SK-N-SH (cell line): Measurements from ENCODE around the gene HDAC7.

Experiments used
- CTCF ChIP-seq: fragments of 200-600 bp; sonication (generic); IDR thresholded peaks from 2 replicates; pipeline ENCODE4 v1.6.1; 2017; ENCODE audit warnings: antibody characterized with exemption, mild to moderate bottlenecking, moderate library complexity
- EP300 ChIP-seq, 2 experiments: IDR thresholded peaks; 2 replicates each; pipeline versions ENCODE4 v1.4.0 to v1.6.1; 2012; ENCODE audit warnings: borderline replicate concordance in 1 of 2, low read depth in 1 of 2, low read length in 1 of 2
- EZH2phosphoT487 ChIP-seq: fragments of 200-600 bp; sonication (generic); IDR thresholded peaks from 2 replicates; pipeline ENCODE4 v1.6.1; 2017; ENCODE audit warnings: low read depth, mixed run types, mild to moderate bottlenecking, antibody characterized with exemption, moderate library complexity, borderline replicate concordance
- MAX ChIP-seq: IDR thresholded peaks from 2 replicates; pipeline ENCODE4 v1.4.0; 2012; ENCODE audit warnings: low read depth
- MXI1 ChIP-seq: IDR thresholded peaks from 2 replicates; pipeline ENCODE4 v1.6.1; 2012; ENCODE audit warnings: mild to moderate bottlenecking, low read depth, low read length, improper control_type of control experiment
- NFIC ChIP-seq: IDR thresholded peaks from 2 replicates; pipeline ENCODE4 v1.4.0; 2012; ENCODE audit warnings: borderline replicate concordance
- PBX3 ChIP-seq: IDR thresholded peaks from 2 replicates; pipeline ENCODE4; 2012
- POLR2AphosphoS5 ChIP-seq: IDR thresholded peaks from 2 replicates; pipeline ENCODE4 v1.6.1; 2012; ENCODE audit warnings: low read depth, low read length
- RCOR1 ChIP-seq: fragments of 150-350 bp; IDR thresholded peaks from 2 replicates; pipeline ENCODE4 v1.6.1; 2017; ENCODE audit warnings: antibody characterized with exemption, low read length
- REST ChIP-seq: IDR thresholded peaks from 2 replicates; pipeline ENCODE4 v1.6.1; 2012; ENCODE audit warnings: mild to moderate bottlenecking, low read depth, low read length, moderate library complexity
- SMC3 ChIP-seq: IDR thresholded peaks from 2 replicates; pipeline ENCODE4 v1.6.1; 2012; ENCODE audit warnings: low read depth, low read length, improper control_type of control experiment
- TAF1 ChIP-seq: IDR thresholded peaks from 2 replicates; pipeline ENCODE4 v1.6.1; 2012; ENCODE audit warnings: low read depth, mild to moderate bottlenecking, low read length, moderate library complexity, borderline replicate concordance
- ZBTB33 ChIP-seq: IDR thresholded peaks from 2 replicates; pipeline ENCODE4 v1.4.0; 2012; ENCODE audit warnings: low read depth, borderline replicate concordance

- TF ChIP-seq EP300 (IDR thresholded peaks at IDR 0.05; ENCODE audit: borderline replicate concordance in 1 of 2, low read depth in 1 of 2, low read length in 1 of 2) (no peak), REST (no peak), CTCF (no peak), MAX (no peak), NFIC (no peak), RCOR1 (no peak), TAF1 (no peak), ZBTB33 (no peak), MXI1 (no peak), POLR2AphosphoS5 (no peak), EZH2phosphoT487 (no peak), PBX3 (no peak), SMC3 (no peak)
These were observed 23.7 kb upstream of the HDAC7 start for GRCh38 chr12:47843226-47843980.
